Limb (tissue), 2 donors: ENCODE data around the gene AKR1D1.

Experiments used
- DNase-seq, 2 donors: peaks; one replicate each; pipeline ENCODE4 v3.0.0-alpha.2; 2016; ENCODE audit errors: extremely low spot score in 2 of 2

Gene AKR1D1

DNA sequence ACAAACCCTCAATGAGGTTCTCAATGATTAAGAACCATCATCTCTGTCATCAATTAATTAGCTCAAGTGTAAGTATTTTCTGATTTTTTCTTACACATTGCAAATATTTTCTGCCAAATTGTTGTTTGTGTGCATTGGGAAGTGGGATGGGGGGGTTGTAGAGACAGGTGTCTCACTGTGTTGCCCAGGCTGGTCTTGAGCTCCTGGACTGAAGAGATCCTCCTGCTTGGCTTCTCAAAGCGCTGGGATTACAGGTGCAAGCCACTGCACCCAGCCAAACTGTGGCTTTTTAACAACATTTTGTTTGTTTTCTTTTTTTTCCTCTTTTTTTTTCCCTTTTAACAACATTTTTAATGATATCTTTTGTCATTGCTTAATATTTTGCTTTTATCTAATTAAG, 87.5 kb downstream of the AKR1D1 start:
- DNase-seq, result no peak

DNA sequence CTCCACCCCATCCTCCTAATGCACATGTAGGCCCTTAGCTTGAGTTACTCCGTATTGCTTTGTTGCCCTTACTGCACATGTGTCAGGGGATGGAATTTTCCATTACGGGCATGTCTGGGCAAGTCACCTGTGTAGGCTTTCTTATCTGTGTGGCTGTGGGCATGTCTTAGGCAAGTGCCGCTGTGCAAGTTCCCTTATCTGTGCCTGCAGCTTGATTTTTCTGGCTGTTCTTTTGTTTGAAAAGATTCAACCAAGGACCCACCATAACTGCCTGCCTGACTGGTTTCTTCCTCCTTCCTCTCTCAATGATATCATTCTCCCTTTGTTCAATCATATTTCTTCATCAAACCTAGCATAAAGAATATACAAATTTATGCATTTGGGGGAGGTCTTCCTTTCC, 88.5 kb downstream of the AKR1D1 start:
- no peak for DNase-seq

DNA sequence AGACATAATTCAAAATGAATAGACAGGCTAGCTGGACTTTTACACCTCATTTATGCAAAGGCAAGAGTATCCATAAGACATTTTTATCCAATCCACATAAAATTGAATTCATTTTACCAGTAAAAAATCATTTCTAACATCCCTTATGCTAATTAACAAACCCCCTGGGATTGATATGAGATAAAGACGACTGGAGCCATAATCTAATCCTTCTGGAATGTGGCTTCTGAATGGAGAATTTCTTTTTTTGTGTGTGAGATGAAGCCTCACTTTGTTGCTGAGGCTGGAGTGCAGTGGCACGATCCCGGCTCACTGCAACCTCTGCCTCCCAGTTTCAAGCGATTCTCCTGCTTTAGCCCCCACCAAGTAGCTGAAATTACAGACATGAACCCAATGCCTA, 90.4 kb downstream of the AKR1D1 start:
- no peak for DNase-seq

DNA sequence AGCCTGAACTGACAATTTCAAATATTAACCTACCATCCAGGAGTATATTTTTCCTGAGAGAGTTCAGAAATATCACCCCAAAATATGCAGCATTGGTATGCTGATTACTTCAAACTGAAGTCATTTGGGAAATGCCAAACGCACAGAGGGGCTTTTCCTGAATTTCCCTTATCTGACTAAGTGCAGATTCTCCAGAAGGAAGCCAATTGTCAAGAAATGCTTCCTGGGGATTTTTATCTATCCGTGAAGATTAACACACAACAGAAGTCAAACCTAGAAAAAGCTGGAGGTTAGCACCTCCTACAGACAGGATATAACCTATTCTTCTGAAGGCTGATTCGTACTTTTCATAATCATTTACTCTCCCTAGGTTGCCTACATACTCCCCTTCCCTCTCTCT, 91.0 kb downstream of the AKR1D1 start:
- no peak for DNase-seq

DNA sequence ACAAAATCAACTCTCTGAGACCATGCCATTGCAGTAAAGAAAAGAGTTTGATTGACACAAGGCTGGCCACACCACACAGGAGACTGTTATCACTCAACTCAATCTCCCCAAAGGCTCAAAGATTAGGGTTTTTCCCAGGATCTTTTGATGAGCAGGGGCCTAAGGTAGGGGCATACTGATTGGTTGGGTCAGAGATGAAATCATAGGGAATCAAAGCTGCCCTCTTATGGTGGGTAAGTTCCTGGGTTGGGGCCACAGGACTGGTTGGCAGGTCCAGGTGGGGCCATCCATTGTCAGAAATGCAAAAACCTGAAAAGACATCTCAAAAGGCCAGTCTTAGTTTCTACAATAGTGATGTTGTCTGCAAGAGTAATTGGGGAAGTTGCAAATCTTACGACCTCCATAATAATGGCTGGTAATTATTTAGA, 91.6 kb downstream of the AKR1D1 start:
- no peak for DNase-seq
